Measurements from ENCODE around the gene ADH4.

Gene ADH4

GRCh38 chr4:99079625-99080295, 64.3 kb downstream of the ADH4 start:
- no peak for DNase-seq (ENCODE audit: low spot score)

- no peak for DNase-seq (ENCODE audit: low spot score)
Measured at GRCh38 chr4:99078931-99079624, 65.0 kb downstream of the ADH4 start.

- no peak for DNase-seq (ENCODE audit: low spot score)
Measured at GRCh38 chr4:99078336-99078735, 65.8 kb downstream of the ADH4 start.

GRCh38 chr4:99077177-99077576, 66.9 kb downstream of the ADH4 start:
- DNase-seq (ENCODE audit: low spot score) = no peak

GRCh38 chr4:99076292-99076976, 67.7 kb downstream of the ADH4 start:
- no peak for DNase-seq (ENCODE audit: low spot score)

GRCh38 chr4:99074816-99075215, 69.3 kb downstream of the ADH4 start:
- no peak for DNase-seq (ENCODE audit: low spot score)

All from LoVo (cell line).